DND-41 (cell line): ENCODE results near the gene LAMP5.

Experiments used
- ATAC-seq: fragments of 200-7000 bp; cut with Tn5 transposase; 3 replicates; pipeline ENCODE4 v1.9.1; 2021; ENCODE audit warnings: low read depth; ENCODE audit not compliant: insufficient read depth
- DNase-seq: peaks from one replicate; pipeline ENCODE4 v3.0.0-alpha.2; 2020
- H2AFZ ChIP-seq: 2 replicates; pipeline ENCODE4 v1.6.0; 2012; ENCODE audit warnings: low read depth, low read length
- H3K27ac ChIP-seq: 2 replicates; pipeline ENCODE4 v1.5.1; 2012; ENCODE audit warnings: low read length, inconsistent platforms
- H3K27me3 ChIP-seq: fragments of 200-600 bp; sonication (generic); 2 replicates; pipeline ENCODE4 v1.6.0; 2012; ENCODE audit warnings: low read length, mild to moderate bottlenecking, inconsistent platforms; ENCODE audit not compliant: insufficient read depth, poor library complexity
- H3K36me3 ChIP-seq: 2 replicates; pipeline ENCODE4 v1.5.1; 2012; ENCODE audit warnings: low read length, inconsistent platforms; ENCODE audit not compliant: insufficient read depth
- H3K4me1 ChIP-seq: 2 replicates; pipeline ENCODE4 v1.5.1; 2012; ENCODE audit warnings: mild to moderate bottlenecking, low read length; ENCODE audit not compliant: insufficient read depth
- H3K4me2 ChIP-seq: 2 replicates; pipeline ENCODE4 v1.6.0; 2012; ENCODE audit warnings: mild to moderate bottlenecking, moderate library complexity, low read length, inconsistent platforms; ENCODE audit not compliant: insufficient read depth
- H3K4me3 ChIP-seq, 2 experiments: fragments of 200-600 bp in 1 of 2; shearing (Covaris generic) in 1 of 2; 2 replicates each; pipeline ENCODE4 v1.5.1; 2012 to 2016; ENCODE audit warnings: inconsistent platforms in 2 of 2, low read length in 2 of 2, mild to moderate bottlenecking in 2 of 2, low read depth in 1 of 2, moderate library complexity in 1 of 2
- H3K79me2 ChIP-seq: 2 replicates; pipeline ENCODE4 v1.6.0; 2012; ENCODE audit warnings: low read length, inconsistent platforms; ENCODE audit not compliant: insufficient read depth
- H3K9ac ChIP-seq: 2 replicates; pipeline ENCODE4 v1.6.0; 2012; ENCODE audit warnings: low read depth, mild to moderate bottlenecking, inconsistent platforms, low read length, moderate library complexity
- H3K9me3 ChIP-seq: 2 replicates; pipeline ENCODE4 v1.5.1; 2012; ENCODE audit warnings: low read length, moderate library complexity, mild to moderate bottlenecking, inconsistent platforms; ENCODE audit not compliant: insufficient read depth, severe bottlenecking
- H4K20me1 ChIP-seq: 2 replicates; pipeline ENCODE4 v1.6.0; 2012; ENCODE audit warnings: low read length; ENCODE audit not compliant: insufficient read depth
- EZH2 ChIP-seq: IDR thresholded peaks from 3 replicates; pipeline ENCODE4 v1.6.1; 2012; ENCODE audit warnings: borderline replicate concordance, low read depth, mild to moderate bottlenecking, moderate library complexity, low read length, inconsistent platforms; ENCODE audit not compliant: severe bottlenecking
- TF ChIP-seq, protein P1 (sequence below): IDR thresholded peaks from 2 replicates; pipeline ENCODE4 v1.5.1; 2012; ENCODE audit warnings: borderline replicate concordance, low read length, moderate library complexity, mild to moderate bottlenecking; ENCODE audit not compliant: poor library complexity, severe bottlenecking; ENCODE audit errors: extremely low read depth

Gene LAMP5

DNA sequence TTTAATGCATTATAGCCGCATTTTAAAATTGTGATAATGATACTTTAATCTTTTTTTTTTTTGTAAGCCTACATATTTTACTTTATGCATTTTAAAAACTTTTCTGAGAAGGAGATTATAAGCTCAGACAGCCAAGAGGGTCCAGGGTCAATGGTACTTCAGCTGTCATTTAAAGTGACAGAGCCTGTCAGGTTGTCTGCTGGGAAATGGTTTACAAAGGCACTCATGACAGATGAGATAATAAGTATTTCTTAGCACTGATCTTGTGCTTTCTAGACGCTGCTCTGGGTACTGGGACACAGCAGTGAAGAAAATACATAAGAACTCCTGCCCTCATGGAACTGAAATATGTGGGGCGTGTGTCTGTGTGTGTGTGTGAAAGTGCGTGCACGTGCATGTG is 19.6 kb downstream of the LAMP5 start:
- TF ChIP-seq EZH2 = no peak
- TF ChIP-seq, protein P1, sequence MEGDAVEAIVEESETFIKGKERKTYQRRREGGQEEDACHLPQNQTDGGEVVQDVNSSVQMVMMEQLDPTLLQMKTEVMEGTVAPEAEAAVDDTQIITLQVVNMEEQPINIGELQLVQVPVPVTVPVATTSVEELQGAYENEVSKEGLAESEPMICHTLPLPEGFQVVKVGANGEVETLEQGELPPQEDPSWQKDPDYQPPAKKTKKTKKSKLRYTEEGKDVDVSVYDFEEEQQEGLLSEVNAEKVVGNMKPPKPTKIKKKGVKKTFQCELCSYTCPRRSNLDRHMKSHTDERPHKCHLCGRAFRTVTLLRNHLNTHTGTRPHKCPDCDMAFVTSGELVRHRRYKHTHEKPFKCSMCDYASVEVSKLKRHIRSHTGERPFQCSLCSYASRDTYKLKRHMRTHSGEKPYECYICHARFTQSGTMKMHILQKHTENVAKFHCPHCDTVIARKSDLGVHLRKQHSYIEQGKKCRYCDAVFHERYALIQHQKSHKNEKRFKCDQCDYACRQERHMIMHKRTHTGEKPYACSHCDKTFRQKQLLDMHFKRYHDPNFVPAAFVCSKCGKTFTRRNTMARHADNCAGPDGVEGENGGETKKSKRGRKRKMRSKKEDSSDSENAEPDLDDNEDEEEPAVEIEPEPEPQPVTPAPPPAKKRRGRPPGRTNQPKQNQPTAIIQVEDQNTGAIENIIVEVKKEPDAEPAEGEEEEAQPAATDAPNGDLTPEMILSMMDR = no peak
- no peak for ATAC-seq
- DNase-seq = no peak

DNA sequence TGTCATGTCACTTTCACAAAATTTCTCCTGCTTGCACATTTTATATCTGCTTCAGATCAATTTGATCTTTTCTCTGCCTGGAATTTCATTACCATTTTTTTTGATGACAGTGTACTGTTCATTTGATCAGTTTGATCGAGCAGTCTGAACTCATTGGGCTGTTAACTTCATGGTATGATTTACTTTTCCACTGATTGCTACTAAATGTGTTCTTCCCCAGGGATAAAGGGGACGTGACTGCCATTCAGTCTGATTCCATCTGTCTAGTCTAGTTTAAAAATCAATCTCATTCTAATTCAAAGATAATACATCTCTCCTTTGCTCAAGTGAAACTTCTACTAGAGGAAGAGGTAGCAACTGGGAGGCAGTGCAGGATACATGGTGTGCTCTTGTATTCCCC is 21.1 kb downstream of the LAMP5 start:
- Histone ChIP-seq H2AFZ (no peak overlapping the region), H3K79me2 (no peaks in the 10 kb centered on the region), H3K9ac (no peak overlapping the region), H3K4me1 (no peaks in the 10 kb centered on the region), H4K20me1 (no peaks in the 10 kb centered on the region), H3K27me3 (peaks cover 2% of the 10 kb centered on the region), H3K9me3 (no peaks in the 10 kb centered on the region), H3K4me3 (no peak overlapping the region), H3K4me2 (no peak overlapping the region), H3K36me3 (no peaks in the 10 kb centered on the region), H3K27ac (no peak overlapping the region)
- no peak for TF ChIP-seq EZH2
- TF ChIP-seq, protein P1 = no peak
- ATAC-seq = no peak
- DNase-seq = no peak

More for the DNA sequence above, 19.6 kb downstream of the LAMP5 start:
- Histone ChIP-seq H3K27me3 (no peaks in the 10 kb centered on the region), H3K79me2 (no peaks in the 10 kb centered on the region), H3K27ac (no peak overlapping the region), H3K4me2 (no peak overlapping the region), H3K4me3 (no peak overlapping the region), H3K4me1 (no peaks in the 10 kb centered on the region), H3K9me3 (no peaks in the 10 kb centered on the region), H3K9ac (no peak overlapping the region), H2AFZ (no peak overlapping the region), H3K36me3 (no peaks in the 10 kb centered on the region), H4K20me1 (no peaks in the 10 kb centered on the region)

DNA sequence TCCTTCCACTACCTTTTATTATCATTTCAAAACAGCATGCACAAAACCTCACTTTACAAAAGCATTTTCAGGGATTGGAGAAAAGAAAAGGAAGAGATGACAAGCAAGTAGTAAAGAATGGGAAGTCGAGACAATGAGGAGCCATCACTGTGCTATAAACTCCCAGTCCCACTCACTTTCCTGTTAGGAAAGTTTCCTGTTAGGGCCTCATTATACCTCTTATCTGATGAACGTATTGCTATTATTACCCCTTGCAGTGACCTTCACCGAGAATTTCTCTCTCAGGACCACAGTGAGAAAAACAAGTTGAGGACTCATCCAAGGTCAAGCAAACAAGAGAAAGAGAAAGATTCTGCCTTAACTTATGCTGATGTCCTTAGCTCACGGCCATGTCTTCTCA is 28.8 kb downstream of the LAMP5 start:
- Histone ChIP-seq H3K4me2 (no peak overlapping the region), H3K79me2 (no peaks in the 10 kb centered on the region), H3K36me3 (no peaks in the 10 kb centered on the region), H3K4me3 (no peak overlapping the region), H3K27ac (no peak overlapping the region), H4K20me1 (no peaks in the 10 kb centered on the region), H2AFZ (no peak overlapping the region), H3K9ac (no peak overlapping the region), H3K4me1 (no peaks in the 10 kb centered on the region), H3K27me3 (peaks cover 2% of the 10 kb centered on the region), H3K9me3 (no peaks in the 10 kb centered on the region)
- TF ChIP-seq EZH2 = no peak
- TF ChIP-seq, protein P1 = no peak
- ATAC-seq (no peak), DNase-seq (no peak)

DNA sequence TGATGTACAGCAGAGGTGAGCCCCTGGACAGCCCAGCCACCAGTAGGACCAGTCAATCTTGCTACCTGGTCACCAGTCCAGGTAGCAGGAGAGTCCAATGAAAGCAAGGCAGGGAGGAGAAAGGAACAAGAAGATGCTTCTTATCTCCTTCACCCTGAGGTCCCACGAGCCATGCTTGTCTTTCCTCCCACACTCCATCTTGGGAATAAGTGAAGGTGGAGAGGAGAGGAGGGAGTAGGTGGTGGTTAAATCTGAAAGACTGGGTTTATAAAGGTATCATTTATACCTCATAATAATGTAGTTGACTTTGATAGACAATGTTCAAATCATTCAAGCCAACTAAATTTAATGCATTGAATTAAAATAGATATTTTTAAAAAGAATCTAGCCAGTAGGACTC is 35.9 kb downstream of the LAMP5 start:
- Histone ChIP-seq H3K36me3 (no peaks in the 10 kb centered on the region), H3K27me3 (no peaks in the 10 kb centered on the region), H3K9me3 (no peaks in the 10 kb centered on the region), H3K4me1 (no peaks in the 10 kb centered on the region), H3K79me2 (no peaks in the 10 kb centered on the region), H3K9ac (no peak overlapping the region), H2AFZ (no peak overlapping the region), H3K4me3 (no peak overlapping the region), H3K4me2 (no peak overlapping the region), H4K20me1 (no peaks in the 10 kb centered on the region), H3K27ac (no peak overlapping the region)
- DNase-seq (no peak), ATAC-seq (no peak)
- no peak for TF ChIP-seq EZH2
- TF ChIP-seq, protein P1 = no peak
